ENCODE data around the gene CNTNAP2.
"Not testable (repeated sequence)": the region's sequence is repeated elsewhere in the genome, so short reads cannot be mapped to it uniquely, and the experiment has no call there.

Gene CNTNAP2

GRCh38 chr7:148302436-148302835 lies 2185.8 kb downstream of the CNTNAP2 start:
- DNase-seq (ENCODE audit: low read depth in 2 of 2), result not testable (repeated sequence)

DNA sequence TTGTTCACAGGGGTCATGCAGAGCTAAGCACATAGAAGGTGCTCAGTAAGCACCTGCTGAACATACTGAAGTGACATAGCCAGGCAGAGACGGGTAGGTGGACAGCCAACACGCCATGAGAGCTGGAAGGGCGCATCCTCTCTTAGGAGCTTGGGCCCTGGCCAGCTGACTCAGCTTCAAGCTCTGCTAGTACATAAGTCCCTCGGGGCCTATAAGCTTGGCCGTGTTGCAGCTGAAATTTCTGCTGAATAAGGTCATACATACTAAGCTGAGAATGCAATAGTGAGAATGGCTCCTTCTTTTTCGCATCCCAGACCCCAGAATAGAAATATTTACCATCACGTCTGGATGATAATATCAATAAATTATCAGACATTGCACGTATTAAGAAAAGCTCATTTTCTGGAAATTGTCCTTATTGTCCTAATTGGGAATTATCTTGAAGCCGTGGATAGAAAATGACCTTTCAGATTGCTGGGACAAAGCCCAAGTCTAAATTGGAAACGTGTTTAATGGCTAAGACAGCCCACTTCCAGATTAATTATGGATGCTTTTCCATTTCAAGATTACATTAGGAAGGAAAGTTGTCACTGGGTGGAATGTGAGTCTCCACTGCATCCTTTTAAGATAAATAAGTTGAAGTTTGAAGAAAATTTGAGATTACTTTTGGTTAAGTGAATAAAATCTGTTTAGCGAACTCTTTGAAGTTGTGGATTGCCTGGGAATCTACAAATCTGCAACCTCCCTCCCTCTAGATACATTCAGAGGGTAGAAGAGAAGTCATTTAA lies 2186.9 kb downstream of the CNTNAP2 start:
- no peak for DNase-seq (ENCODE audit: low read depth in 2 of 2)

- DNase-seq (ENCODE audit: low read depth in 2 of 2), result no peak
These were observed 2187.4 kb downstream of the CNTNAP2 start for GRCh38 chr7:148304083-148304335.

GRCh38 chr7:148304456-148304855 lies 2187.9 kb downstream of the CNTNAP2 start:
- DNase-seq (ENCODE audit: low read depth in 2 of 2), result no peak

- no peak for DNase-seq (ENCODE audit: low read depth in 2 of 2)
These were observed 2190.2 kb downstream of the CNTNAP2 start for GRCh38 chr7:148306759-148307158.

DNA sequence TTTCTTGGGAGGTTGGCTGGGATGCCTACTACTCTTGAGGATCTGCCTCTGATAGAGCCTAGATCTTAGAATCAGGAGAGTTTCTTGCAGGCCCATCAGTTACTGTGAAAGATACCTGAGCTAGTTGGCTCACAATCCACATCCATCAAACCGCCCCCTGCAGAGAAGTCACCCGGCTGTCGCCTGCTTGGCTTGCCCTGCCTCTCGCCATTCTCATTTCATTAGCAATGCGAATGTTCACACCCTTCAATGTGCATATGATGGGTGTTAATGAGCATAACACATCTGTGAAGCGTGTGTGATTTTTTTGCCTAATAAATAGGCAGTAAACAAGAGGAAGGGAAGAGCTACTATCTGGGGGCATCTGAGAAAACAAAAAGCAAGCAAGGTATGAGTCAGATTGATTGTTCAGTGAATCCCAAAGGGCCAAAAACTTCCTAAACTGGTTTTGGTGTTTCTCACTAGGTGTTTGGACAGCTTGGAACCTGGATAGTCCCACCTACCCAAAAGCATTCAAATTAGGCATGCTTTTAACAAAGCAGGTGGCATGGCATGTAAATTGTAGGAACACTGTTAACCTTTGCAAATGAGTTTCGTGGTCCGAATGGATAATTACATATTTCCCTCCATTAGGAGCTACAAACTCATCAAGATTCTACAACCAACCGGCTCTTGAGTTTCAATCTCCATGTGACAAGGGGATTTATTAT lies 2201.7 kb downstream of the CNTNAP2 start:
- no peak for DNase-seq (ENCODE audit: low read depth in 2 of 2)

DNA sequence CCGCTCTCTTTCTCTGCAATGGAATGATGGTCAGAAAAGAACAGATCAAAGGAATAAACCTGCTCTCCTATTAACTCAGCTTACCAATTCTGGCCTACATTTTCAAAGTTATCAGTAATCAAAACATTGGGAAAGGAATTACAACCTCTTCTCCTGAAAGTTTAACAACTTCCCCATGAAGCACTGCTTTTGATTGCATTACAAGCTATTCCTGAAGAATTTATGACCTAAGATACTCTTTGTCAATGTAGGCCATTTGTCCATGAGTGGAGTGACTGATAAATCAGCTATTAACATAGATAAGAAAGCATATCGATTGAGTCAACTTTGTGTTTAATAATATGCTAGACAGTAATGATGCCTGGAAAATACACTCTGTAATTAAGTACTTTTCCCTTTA lies 2202.2 kb downstream of the CNTNAP2 start:
- DNase-seq (ENCODE audit: low read depth in 2 of 2), result no peak

GRCh38 chr7:148319316-148319808 lies 2202.8 kb downstream of the CNTNAP2 start:
- DNase-seq (ENCODE audit: low read depth in 2 of 2), result no peak

- no peak for DNase-seq (ENCODE audit: low read depth in 2 of 2)
These were observed 2208.6 kb downstream of the CNTNAP2 start for GRCh38 chr7:148325208-148325607.

GRCh38 chr7:148327379-148327778 lies 2210.8 kb downstream of the CNTNAP2 start:
- no peak for DNase-seq (ENCODE audit: low read depth in 2 of 2)

DNA sequence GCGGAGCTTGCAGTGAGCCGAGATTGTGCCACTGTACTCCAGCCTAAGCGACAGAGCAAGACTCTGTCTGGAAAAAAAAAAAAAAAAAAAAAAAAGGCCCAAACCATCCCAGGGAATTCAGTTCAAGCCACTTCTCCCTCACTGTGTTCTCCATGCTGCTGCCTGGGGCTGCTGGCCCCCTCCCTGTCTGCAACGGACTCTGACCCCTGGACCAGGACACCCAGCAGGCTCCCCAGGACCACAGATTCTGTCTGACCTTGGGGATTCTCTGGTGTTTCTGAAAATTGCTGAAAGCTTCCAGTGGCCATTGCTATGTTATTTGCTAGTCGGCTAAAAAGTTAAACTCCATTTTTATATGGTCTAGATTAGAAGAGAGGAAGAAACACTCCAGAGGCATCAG lies 2212.3 kb downstream of the CNTNAP2 start:
- DNase-seq (ENCODE audit: low read depth in 2 of 2), result no peak

- no peak for DNase-seq (ENCODE audit: low read depth in 2 of 2)
These were observed 2213.7 kb downstream of the CNTNAP2 start for GRCh38 chr7:148330124-148330818.

- no peak for DNase-seq (ENCODE audit: low read depth in 2 of 2)
These were observed 2214.2 kb downstream of the CNTNAP2 start for GRCh38 chr7:148330822-148331221.

DNA sequence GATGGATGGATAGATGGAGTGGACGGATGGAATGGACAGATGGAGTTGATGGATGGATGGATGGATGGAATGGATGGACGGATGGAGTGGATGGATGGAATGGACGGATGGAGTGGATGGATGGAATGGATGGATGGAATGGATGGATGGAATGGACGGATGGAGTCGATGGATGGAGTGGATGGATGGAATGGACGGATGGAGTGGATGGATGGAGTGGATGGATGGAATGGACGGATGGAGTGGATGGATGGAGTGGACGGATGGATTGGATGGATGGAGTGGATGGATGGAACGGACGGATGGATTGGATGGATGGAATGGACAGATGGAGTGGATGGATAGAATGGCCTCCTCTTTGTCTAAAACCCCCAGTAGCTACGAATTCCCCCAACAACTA lies 2214.9 kb downstream of the CNTNAP2 start:
- not testable (repeated sequence) for DNase-seq (ENCODE audit: low read depth in 2 of 2)

GRCh38 chr7:148332191-148333186 lies 2215.9 kb downstream of the CNTNAP2 start:
- DNase-seq (ENCODE audit: low read depth in 2 of 2), result no peak

DNA sequence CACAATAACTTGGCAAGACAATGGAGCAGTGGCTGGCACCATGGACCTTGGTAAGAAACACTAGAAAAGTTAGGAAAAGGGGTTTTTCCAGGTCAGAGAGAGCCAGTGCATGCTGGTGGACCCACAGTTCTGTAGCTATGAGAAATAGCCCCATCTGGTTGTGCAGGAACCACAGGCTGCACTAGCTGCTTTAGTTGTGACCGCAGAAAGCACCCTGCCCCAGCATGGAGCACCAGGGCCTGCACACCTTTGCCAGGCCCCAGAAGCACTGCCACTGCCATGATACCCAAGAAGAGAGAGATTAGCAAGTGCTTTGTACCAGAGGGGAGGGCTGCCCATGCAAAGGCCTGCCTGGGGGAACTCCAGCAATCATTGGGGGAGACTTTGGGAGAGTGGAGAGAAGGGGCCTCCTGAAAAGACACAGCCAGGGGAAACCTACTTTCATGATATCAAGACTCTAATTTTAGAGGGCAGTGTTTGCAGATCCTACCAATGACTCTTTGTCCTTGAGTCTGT lies 2217.9 kb downstream of the CNTNAP2 start:
- no peak for DNase-seq (ENCODE audit: low read depth in 2 of 2)

DNA sequence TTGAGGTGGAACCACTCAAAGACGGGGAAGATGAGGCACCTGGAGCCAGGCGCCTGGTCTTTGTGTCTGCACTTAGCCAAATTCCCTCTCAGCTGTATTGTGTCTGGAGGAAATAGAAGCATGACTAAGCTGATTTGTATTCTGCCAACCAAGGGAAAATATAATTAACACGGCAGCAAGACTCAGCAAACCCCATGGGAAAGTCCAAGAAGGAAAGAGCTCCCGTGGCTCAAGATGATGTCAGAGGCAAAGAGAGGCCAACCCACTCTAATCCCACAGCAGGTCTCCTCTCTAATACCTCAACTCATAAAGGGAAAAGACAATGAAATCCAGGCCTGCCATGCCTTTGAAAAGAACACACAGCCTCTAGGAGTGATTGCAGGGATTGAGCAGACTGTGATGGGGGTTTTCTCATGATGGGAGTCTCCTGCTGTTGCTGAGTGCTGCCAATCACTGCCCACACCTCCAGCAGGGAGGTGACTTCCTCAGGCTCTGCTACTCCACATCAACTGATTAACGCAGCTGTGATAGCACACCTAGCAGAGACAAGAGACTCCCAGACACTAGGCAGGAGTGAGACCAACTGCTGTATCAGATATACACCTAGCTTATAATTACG lies 2218.5 kb downstream of the CNTNAP2 start:
- DNase-seq (ENCODE audit: low read depth in 2 of 2), result no peak

DNA sequence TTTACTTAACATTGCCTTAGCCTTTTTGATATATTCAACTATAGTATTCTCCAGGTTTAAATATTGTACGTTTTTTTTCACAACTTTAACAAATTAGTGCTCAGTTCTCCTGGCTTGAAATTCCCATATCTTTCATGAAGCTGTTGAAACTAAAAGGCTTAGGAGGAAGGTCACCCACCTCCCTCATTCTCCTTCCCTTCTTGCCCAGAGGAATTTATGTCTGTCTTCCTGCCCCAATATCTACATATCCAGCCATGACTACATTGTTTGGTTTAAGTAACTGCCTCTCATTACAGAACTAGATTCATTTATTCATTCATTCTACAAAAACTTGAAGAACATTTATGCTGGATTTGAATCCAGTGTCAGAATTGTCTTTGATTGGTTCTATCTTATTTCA lies 2219.2 kb downstream of the CNTNAP2 start:
- DNase-seq (ENCODE audit: low read depth in 2 of 2), result no peak

DNA sequence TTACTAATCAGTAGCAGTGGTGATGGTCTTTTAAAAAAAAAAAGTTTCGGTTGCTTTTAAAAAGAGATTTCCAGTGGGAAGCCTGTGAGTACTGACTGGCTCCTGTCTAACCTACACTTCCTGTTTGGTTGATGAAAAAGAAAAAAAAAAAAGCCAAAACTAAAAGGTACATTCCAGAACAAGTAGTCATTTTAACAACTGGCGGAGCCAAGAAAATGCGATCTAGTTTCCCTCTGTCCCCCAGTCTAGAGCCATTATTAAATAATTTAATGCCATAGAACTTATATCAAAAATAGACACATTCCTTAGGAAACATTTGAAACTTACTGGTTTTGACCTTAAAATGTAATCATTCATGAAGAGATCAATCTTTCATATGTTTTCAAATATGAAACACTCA lies 2219.8 kb downstream of the CNTNAP2 start:
- DNase-seq (ENCODE audit: low read depth in 2 of 2), result no peak

DNA sequence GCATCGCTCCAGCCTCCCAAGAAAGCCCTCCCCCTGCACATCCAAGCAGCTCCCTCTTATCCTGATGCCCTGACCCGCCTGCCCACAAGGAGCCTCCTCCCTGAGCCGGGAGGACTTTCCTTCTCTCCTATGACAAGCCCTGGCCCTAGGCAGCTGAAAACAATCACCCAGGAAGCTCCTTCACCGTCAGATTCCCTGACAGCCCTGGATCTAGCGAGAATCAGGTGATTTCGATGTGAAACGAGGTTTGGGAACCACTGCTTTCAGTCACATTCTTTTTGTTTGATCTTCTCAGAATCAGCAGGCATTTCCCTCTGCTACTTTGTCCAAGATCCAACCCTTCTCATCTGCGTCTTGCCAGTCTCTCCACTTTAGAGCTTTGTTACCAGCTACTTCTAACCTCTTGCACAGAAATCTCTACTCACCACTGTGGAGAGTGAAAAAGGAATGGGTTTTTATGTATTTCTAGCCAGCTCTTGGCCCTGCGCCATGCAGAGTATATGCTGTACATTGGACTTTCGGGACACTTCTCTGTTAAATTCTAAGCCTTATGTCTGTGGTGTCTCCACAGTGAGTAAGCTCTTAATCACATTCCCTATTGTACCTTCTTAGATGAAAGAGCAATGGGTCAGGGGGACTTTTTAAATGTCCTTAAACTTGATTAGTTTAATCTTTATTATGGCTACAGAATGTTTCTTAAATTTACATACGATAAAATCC lies 2220.8 kb downstream of the CNTNAP2 start:
- DNase-seq (ENCODE audit: low read depth in 2 of 2), result no peak

Measured in stimulated activated CD4-positive, alpha-beta T cell treated with anti-CD3 and anti-CD28 coated beads, Interleukin-1b, Interleukin-23, amount 100 ng/mL, for 1 hour (primary cell).